ENCODE results near the gene KIF1B. TPM values are rescaled to one million over a fixed set of nuclear protein-coding genes. Genes with fewer than 3 reads are reported as not detected.

The KIF1B gene
- total and polyA plus RNA-seq, 2 experiments from 2014 or later = 21.5 to 68.4 TPM

DNA sequence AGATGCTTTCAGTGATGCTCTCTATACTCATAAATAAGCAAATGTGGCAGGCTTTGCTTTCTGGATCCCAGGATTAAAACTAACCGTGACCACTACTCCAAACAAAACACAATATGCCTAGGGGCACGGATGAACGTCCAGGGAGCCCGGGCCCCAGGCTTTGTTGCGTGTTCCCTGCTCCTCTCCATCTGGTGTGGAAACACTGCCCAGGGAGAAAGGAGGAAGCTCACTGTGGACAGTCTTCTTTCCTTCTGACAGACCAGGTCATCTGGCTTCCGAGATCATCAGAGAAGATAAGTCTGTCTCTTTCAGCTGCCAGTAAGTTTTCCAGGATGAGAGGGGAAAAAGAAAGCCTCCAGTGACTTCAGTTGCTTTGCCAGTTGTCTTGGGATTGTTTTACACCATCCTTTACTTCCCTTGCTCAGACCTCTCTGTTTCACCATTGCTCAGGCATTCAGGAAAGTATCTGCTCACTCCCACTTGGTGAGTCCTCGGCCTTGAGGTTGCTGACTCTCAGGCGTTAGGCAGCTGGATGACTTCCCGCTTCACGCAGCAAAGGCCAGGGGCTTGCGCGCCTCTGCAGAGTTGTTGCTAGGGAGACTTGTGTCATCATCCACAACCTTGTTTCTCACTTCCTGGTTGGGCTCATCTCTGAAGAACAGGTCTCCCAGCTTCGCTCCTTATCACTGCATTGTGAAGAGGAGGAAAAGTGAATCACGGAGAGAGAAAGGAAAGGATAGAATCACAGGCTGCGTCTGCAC, 167.9 kb downstream of the KIF1B start (continued):
- TF ChIP-seq, protein P1, sequence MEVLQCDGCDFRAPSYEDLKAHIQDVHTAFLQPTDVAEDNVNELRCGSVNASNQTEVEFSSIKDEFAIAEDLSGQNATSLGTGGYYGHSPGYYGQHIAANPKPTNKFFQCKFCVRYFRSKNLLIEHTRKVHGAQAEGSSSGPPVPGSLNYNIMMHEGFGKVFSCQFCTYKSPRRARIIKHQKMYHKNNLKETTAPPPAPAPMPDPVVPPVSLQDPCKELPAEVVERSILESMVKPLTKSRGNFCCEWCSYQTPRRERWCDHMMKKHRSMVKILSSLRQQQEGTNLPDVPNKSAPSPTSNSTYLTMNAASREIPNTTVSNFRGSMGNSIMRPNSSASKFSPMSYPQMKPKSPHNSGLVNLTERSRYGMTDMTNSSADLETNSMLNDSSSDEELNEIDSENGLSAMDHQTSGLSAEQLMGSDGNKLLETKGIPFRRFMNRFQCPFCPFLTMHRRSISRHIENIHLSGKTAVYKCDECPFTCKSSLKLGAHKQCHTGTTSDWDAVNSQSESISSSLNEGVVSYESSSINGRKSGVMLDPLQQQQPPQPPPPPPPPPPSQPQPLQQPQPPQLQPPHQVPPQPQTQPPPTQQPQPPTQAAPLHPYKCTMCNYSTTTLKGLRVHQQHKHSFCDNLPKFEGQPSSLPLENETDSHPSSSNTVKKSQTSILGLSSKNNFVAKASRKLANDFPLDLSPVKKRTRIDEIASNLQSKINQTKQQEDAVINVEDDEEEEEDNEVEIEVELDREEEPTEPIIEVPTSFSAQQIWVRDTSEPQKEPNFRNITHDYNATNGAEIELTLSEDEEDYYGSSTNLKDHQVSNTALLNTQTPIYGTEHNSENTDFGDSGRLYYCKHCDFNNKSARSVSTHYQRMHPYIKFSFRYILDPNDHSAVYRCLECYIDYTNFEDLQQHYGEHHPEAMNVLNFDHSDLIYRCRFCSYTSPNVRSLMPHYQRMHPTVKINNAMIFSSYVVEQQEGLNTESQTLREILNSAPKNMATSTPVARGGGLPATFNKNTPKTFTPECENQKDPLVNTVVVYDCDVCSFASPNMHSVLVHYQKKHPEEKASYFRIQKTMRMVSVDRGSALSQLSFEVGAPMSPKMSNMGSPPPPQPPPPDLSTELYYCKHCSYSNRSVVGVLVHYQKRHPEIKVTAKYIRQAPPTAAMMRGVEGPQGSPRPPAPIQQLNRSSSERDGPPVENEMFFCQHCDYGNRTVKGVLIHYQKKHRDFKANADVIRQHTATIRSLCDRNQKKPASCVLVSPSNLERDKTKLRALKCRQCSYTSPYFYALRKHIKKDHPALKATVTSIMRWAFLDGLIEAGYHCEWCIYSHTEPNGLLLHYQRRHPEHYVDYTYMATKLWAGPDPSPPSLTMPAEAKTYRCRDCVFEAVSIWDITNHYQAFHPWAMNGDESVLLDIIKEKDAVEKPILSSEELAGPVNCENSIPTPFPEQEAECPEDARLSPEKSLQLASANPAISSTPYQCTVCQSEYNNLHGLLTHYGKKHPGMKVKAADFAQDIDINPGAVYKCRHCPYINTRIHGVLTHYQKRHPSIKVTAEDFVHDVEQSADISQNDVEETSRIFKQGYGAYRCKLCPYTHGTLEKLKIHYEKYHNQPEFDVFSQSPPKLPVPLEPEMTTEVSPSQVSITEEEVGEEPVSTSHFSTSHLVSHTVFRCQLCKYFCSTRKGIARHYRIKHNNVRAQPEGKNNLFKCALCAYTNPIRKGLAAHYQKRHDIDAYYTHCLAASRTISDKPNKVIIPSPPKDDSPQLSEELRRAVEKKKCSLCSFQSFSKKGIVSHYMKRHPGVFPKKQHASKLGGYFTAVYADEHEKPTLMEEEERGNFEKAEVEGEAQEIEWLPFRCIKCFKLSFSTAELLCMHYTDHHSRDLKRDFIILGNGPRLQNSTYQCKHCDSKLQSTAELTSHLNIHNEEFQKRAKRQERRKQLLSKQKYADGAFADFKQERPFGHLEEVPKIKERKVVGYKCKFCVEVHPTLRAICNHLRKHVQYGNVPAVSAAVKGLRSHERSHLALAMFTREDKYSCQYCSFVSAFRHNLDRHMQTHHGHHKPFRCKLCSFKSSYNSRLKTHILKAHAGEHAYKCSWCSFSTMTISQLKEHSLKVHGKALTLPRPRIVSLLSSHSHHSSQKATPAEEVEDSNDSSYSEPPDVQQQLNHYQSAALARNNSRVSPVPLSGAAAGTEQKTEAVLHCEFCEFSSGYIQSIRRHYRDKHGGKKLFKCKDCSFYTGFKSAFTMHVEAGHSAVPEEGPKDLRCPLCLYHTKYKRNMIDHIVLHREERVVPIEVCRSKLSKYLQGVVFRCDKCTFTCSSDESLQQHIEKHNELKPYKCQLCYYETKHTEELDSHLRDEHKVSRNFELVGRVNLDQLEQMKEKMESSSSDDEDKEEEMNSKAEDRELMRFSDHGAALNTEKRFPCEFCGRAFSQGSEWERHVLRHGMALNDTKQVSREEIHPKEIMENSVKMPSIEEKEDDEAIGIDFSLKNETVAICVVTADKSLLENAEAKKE (CRISPR knock-in tag; IDR thresholded peaks at IDR 0.05) = no peak
- TF ChIP-seq, protein P2, sequence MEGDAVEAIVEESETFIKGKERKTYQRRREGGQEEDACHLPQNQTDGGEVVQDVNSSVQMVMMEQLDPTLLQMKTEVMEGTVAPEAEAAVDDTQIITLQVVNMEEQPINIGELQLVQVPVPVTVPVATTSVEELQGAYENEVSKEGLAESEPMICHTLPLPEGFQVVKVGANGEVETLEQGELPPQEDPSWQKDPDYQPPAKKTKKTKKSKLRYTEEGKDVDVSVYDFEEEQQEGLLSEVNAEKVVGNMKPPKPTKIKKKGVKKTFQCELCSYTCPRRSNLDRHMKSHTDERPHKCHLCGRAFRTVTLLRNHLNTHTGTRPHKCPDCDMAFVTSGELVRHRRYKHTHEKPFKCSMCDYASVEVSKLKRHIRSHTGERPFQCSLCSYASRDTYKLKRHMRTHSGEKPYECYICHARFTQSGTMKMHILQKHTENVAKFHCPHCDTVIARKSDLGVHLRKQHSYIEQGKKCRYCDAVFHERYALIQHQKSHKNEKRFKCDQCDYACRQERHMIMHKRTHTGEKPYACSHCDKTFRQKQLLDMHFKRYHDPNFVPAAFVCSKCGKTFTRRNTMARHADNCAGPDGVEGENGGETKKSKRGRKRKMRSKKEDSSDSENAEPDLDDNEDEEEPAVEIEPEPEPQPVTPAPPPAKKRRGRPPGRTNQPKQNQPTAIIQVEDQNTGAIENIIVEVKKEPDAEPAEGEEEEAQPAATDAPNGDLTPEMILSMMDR (conservative IDR thresholded peaks at IDR 0.05; ENCODE audit: low read depth in 2 of 2) = no peak
- TF ChIP-seq JUNB (IDR thresholded peaks at IDR 0.05; ENCODE audit: unreplicated experiment) (no peak), STAT1 (IDR thresholded peaks at IDR 0.05; ENCODE audit: unreplicated experiment) (no peak), POLR2AphosphoS5 (IDR thresholded peaks at IDR 0.05; ENCODE audit: low read depth) (no peak), ZNF331 (CRISPR knock-in tag; IDR thresholded peaks at IDR 0.05; ENCODE audit: low read depth) (no peak)

DNA sequence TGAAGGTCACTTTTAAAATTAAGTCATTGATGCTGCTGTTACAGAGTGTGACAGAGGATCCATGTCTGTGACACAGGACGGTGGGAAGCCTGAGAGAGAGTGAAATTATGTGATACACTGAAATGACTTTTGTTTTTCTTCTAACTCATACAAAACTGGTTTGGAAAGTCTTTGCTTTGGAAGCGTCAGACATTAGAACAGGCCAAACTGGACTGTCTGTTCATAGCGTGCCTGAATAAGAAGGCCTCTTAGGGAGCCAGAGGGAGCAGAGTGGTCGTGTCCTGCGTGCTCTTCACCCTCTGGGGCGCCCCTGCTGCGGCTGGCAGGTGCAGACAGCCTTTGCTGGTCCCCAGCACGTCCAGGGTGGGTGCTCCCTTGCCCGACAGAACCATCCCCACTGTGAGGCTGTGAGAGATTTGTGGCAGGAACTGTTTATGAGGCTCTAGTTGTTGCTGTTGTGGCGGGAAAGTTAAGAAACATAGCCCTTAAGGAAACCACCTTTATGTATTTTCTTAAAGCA, 168.8 kb downstream of the KIF1B start:
- no peak for DNase-seq (ENCODE audit: low spot score)
- H3K27ac Mint-ChIP-seq = no peak overlapping the region
- TF ChIP-seq, protein P3, sequence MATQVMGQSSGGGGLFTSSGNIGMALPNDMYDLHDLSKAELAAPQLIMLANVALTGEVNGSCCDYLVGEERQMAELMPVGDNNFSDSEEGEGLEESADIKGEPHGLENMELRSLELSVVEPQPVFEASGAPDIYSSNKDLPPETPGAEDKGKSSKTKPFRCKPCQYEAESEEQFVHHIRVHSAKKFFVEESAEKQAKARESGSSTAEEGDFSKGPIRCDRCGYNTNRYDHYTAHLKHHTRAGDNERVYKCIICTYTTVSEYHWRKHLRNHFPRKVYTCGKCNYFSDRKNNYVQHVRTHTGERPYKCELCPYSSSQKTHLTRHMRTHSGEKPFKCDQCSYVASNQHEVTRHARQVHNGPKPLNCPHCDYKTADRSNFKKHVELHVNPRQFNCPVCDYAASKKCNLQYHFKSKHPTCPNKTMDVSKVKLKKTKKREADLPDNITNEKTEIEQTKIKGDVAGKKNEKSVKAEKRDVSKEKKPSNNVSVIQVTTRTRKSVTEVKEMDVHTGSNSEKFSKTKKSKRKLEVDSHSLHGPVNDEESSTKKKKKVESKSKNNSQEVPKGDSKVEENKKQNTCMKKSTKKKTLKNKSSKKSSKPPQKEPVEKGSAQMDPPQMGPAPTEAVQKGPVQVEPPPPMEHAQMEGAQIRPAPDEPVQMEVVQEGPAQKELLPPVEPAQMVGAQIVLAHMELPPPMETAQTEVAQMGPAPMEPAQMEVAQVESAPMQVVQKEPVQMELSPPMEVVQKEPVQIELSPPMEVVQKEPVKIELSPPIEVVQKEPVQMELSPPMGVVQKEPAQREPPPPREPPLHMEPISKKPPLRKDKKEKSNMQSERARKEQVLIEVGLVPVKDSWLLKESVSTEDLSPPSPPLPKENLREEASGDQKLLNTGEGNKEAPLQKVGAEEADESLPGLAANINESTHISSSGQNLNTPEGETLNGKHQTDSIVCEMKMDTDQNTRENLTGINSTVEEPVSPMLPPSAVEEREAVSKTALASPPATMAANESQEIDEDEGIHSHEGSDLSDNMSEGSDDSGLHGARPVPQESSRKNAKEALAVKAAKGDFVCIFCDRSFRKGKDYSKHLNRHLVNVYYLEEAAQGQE (IDR thresholded peaks at IDR 0.05; ENCODE audit: unreplicated experiment) = no peak
- TF ChIP-seq CREB1 (CRISPR knock-in tag; IDR thresholded peaks at IDR 0.05; ENCODE audit: low read depth) = no peak
- TF ChIP-seq ZNF114 (CRISPR knock-in tag; IDR thresholded peaks at IDR 0.05) = no peak

More for the DNA sequence above, 168.8 kb downstream of the KIF1B start:
- no peak overlapping the region for H2AFZ ChIP-seq
- H3K9me2 ChIP-seq (ENCODE audit: insufficient read depth) = no peaks in the 10 kb centered on the region
- no peak overlapping the region for H3K4me3 ChIP-seq
- peaks cover 33% of the 10 kb centered on the region for H3K36me3 Mint-ChIP-seq (ENCODE audit: low read depth)
- H3K27me3 Mint-ChIP-seq (ENCODE audit: insufficient read depth, low read depth, poor library complexity) = peaks cover 8% of the 10 kb centered on the region
- no peak overlapping the region for H3K4me2 ChIP-seq
- no peak for ATAC-seq
- no peak overlapping the region for H3K4me3 Mint-ChIP-seq
- no peaks in the 10 kb centered on the region for H3K27me3 ChIP-seq (ENCODE audit: insufficient read depth)
- no peaks in the 10 kb centered on the region; the same call in none of the 2 replicates for H4K20me1 ChIP-seq (replicated peaks; ENCODE audit: insufficient read depth)
- H3K27ac ChIP-seq (ENCODE audit: low read depth) = no peak overlapping the region
- H3F3A ChIP-seq (replicated peaks; ENCODE audit: low read depth) = 0 out of 2 replicates have a peak, but pooled peaks cover 14% of the 10 kb centered on the region
- no peaks in the 10 kb centered on the region for H3K79me2 ChIP-seq (replicated peaks; ENCODE audit: insufficient read depth)
- H3K4me1 Mint-ChIP-seq = no peaks in the 10 kb centered on the region
- no peaks in the 10 kb centered on the region for H3K4me1 ChIP-seq (ENCODE audit: insufficient read depth)
- no peaks in the 10 kb centered on the region for H3K9me3 Mint-ChIP-seq
- peaks cover 19% of the 10 kb centered on the region for H3K36me3 ChIP-seq (ENCODE audit: insufficient read depth)
